ENCODE results near the gene ATF7.

- TF ChIP-seq ZC3H10 (CRISPR knock-in tag; IDR thresholded peaks at IDR 0.05): no peak
- no peak for TF ChIP-seq CSDC2 (CRISPR knock-in tag; IDR thresholded peaks at IDR 0.05)
- TF ChIP-seq OSR1 (CRISPR knock-in tag; IDR thresholded peaks at IDR 0.05): no peak
- TF ChIP-seq BACH2 (CRISPR knock-in tag; IDR thresholded peaks at IDR 0.05; ENCODE audit: borderline replicate concordance): no peak
- TF ChIP-seq ZFP3 (CRISPR knock-in tag; IDR thresholded peaks at IDR 0.05): no peak
- no peak for TF ChIP-seq CREB5 (CRISPR knock-in tag; IDR thresholded peaks at IDR 0.05; ENCODE audit: low read depth)
Observed at GRCh38 chr12:53550595-53550994, 75.6 kb downstream of the ATF7 start.
